Stimulated activated effector memory CD8-positive, alpha-beta T cell treated with anti-CD3 and anti-CD28 coated beads, Interleukin-12 subunit alpha, Interleukin-12 subunit beta, amount 100 ng/mL, for 72 hours (primary cell): Measurements from ENCODE around the gene CKB.
"Not testable (repeated sequence)": the region's sequence is repeated elsewhere in the genome, so short reads cannot be mapped to it uniquely, and the experiment has no call there.

Experiments used
- ATAC-seq: fragments of 150-1000 bp; cut with Tn5 transposase; 2 replicates; pipeline ENCODE4 v1.10.0; 2021
- DNase-seq, 2 donors: peaks; one replicate each; pipeline ENCODE4 v3.0.0; 2021 to 2022; ENCODE audit warnings: low spot score in 2 of 2
- H3K27ac Mint-ChIP-seq: one replicate; pipeline ENCODE4 v1.8.0; 2022; ENCODE audit warnings: mild to moderate bottlenecking, mixed read lengths
- H3K36me3 Mint-ChIP-seq: one replicate; pipeline ENCODE4 v1.8.0; 2022; ENCODE audit warnings: mild to moderate bottlenecking, mixed read lengths
- H3K4me1 Mint-ChIP-seq: one replicate; pipeline ENCODE4 v1.8.0; 2022; ENCODE audit warnings: mixed read lengths
- H3K4me3 Mint-ChIP-seq: one replicate; pipeline ENCODE4 v1.8.0; 2022; ENCODE audit warnings: mild to moderate bottlenecking, mixed read lengths
- H3K9me3 Mint-ChIP-seq: one replicate; pipeline ENCODE4 v1.8.0; 2022; ENCODE audit warnings: mixed read lengths

Gene CKB

GRCh38 chr14:103525430-103526246 is 3.0 kb upstream of the CKB start:
- Mint-ChIP-seq H3K36me3 (peaks cover 31% of the 10 kb centered on the region), H3K4me1 (peaks cover 37% of the 10 kb centered on the region)
- not testable (repeated sequence) for H3K9me3 Mint-ChIP-seq, H3K27ac Mint-ChIP-seq, DNase-seq, ATAC-seq, H3K4me3 Mint-ChIP-seq

- Mint-ChIP-seq H3K4me1 (peaks cover 28% of the 10 kb centered on the region), H3K9me3 (no peaks in the 10 kb centered on the region), H3K36me3 (peaks cover 22% of the 10 kb centered on the region), H3K4me3 (no peak overlapping the region), H3K27ac (no peak overlapping the region)
- DNase-seq (no peak), ATAC-seq (no peak)
These were observed 1.6 kb upstream of the CKB start for GRCh38 chr14:103524002-103524935.

- DNase-seq (no peak), ATAC-seq (no peak)
- Mint-ChIP-seq H3K4me3 (peak overlapping the region; percentile 50), H3K27ac (no peak overlapping the region), H3K4me1 (peaks cover 31% of the 10 kb centered on the region), H3K9me3 (no peaks in the 10 kb centered on the region), H3K36me3 (peaks cover 19% of the 10 kb centered on the region)
These were observed 935 bp upstream of the CKB start for GRCh38 chr14:103523575-103523954.

DNA sequence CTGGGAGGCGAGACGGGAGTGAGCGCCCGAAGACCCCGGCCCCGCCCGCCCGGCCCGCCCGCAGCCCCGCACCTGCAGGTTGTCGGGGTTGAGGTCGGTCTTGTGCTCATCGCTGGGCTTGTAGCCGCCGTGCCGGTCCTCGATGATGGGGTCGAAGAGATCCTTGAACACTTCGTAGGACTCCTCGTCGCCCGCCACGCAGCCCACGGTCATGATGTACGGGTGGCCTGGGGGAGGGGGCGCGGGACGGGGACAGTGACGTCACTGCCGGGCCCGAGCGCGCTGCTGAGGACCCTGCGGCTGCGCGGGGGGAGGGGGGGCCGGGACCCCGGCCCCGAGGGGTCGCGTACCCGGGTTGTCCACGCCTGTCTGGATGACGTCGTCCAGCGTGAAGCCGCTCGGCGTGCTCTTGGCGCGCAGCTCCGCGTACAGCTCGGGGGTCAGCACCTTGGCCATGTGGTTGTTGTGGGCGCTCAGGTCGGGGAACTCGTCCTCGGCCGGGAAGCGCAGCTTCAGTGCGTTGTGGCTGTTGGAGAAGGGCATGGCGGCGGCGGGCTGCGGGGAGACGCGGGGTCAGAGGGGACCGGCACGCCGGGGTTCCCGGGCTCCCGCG is 573 bp downstream of the CKB start:
- H3K27ac Mint-ChIP-seq = no peak overlapping the region
- H3K36me3 Mint-ChIP-seq = peaks cover 8% of the 10 kb centered on the region
- H3K9me3 Mint-ChIP-seq = no peaks in the 10 kb centered on the region
- peak overlapping the region; percentile 50 for H3K4me3 Mint-ChIP-seq
- DNase-seq (no peak), ATAC-seq (no peak)
- H3K4me1 Mint-ChIP-seq = peaks cover 16% of the 10 kb centered on the region

DNA sequence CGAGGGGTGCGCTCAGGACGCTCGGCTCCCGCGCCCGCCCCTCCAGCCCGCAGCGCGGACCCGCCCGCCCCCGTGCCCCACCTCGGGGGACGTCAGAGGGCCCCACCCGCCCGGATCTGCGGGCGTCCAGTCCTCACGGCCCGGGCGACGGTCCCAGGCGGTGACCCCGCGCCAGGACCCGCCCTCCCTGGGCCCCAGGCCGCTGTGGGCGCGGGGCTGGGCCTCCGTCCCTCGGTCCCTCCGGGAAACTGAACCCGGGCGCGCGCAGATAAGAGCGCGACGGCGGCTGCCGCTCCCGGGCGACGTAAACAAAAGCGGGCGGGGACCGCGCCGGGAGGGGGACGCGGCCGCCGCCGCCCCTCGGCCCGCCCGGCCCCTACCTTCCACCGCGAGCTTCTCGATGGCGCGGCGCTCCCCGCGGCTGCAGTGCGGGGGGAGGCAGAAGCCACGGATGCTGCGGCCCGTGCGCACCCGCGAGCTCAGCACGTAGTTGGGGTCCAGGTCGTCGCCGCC is 1.1 kb downstream of the CKB start:
- Mint-ChIP-seq H3K4me3 (peak overlapping the region; percentile 50), H3K36me3 (peaks cover 7% of the 10 kb centered on the region), H3K4me1 (peaks cover 10% of the 10 kb centered on the region), H3K27ac (no peak overlapping the region), H3K9me3 (no peaks in the 10 kb centered on the region)
- ATAC-seq = peak; percentile 3
- no peak for DNase-seq

- Mint-ChIP-seq H3K36me3 (peaks cover 7% of the 10 kb centered on the region), H3K4me1 (peaks cover 10% of the 10 kb centered on the region), H3K4me3 (peak overlapping the region; percentile 50), H3K27ac (no peak overlapping the region), H3K9me3 (no peaks in the 10 kb centered on the region)
- peak; percentile 56 to 77 for DNase-seq
- ATAC-seq = peak; percentile 69
These were observed 1.8 kb downstream of the CKB start for GRCh38 chr14:103520657-103521437.

- Mint-ChIP-seq H3K36me3 (peaks cover 7% of the 10 kb centered on the region), H3K4me3 (peak overlapping the region; percentile 50), H3K9me3 (no peaks in the 10 kb centered on the region), H3K4me1 (peaks cover 10% of the 10 kb centered on the region), H3K27ac (no peak overlapping the region)
- no peak for ATAC-seq
- DNase-seq = no peak
These were observed 2.4 kb downstream of the CKB start for GRCh38 chr14:103520269-103520656.

- Mint-ChIP-seq H3K36me3 (peaks cover 7% of the 10 kb centered on the region), H3K9me3 (no peaks in the 10 kb centered on the region), H3K4me1 (peaks cover 10% of the 10 kb centered on the region), H3K4me3 (peak overlapping the region; percentile 50), H3K27ac (no peak overlapping the region)
- DNase-seq (no peak), ATAC-seq (no peak)
These were observed 2.8 kb downstream of the CKB start for GRCh38 chr14:103519837-103520212.

DNA sequence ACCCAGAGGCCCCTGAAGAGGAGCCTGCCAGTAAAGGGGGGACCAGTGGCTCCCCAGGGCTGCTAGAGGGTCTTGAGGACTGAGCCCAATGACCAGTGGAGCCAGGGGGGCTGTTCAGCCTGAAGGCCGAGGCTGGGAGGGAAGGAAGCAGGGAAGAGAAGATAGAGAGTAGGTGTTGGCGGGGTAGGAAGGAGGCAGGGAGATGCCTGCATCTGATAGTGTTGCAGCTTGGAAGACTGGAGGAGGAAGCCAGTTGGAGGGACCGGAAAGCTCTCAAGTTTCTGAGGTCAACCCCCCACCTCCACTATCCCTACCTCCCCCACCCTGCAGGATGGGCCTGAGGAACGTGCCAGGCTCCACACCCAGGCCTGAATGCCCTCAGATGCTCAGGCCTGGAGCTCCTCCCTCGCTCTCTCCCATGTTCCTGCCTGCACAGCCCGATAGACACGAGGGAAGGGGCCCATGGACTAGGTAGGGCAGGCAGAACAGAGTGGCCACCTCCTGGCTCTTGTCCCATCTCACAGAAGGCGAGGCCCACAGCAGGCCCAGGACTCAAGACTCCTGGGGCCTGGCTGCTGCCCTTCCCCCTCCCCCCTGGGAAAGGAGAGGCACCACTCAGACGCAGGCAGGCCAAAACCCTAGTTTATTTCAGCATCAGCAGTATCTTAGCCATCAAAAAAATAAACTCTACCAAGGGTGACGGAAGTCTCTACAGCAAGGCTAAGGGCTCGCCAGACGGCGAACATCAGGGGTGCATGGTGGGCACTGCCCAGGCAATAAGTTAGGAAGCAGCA is 3.4 kb downstream of the CKB start:
- H3K27ac Mint-ChIP-seq = no peak overlapping the region
- ATAC-seq = no peak

GRCh38 chr14:103518422-103519042 is 4.1 kb downstream of the CKB start:
- peaks cover 10% of the 10 kb centered on the region for H3K4me1 Mint-ChIP-seq
- no peaks in the 10 kb centered on the region for H3K9me3 Mint-ChIP-seq
- DNase-seq = peak in 1 of 2 donors; percentile 80
- ATAC-seq = peak; percentile 42
- H3K27ac Mint-ChIP-seq = no peak overlapping the region
- peak overlapping the region; percentile 50 for H3K4me3 Mint-ChIP-seq
- H3K36me3 Mint-ChIP-seq = peaks cover 7% of the 10 kb centered on the region

More for the DNA sequence above, 3.4 kb downstream of the CKB start:
- DNase-seq = no peak
- Mint-ChIP-seq H3K4me3 (peak overlapping the region; percentile 50), H3K36me3 (peaks cover 7% of the 10 kb centered on the region), H3K9me3 (no peaks in the 10 kb centered on the region), H3K4me1 (peaks cover 10% of the 10 kb centered on the region)

- ATAC-seq = no peak
- Mint-ChIP-seq H3K36me3 (peaks cover 7% of the 10 kb centered on the region), H3K9me3 (no peaks in the 10 kb centered on the region), H3K4me1 (peaks cover 10% of the 10 kb centered on the region), H3K4me3 (no peak overlapping the region), H3K27ac (peak overlapping the region; percentile 52)
- DNase-seq = no peak
These were observed 4.8 kb downstream of the CKB start for GRCh38 chr14:103517721-103518421.

GRCh38 chr14:103517174-103517566 is 5.5 kb downstream of the CKB start:
- no peak for DNase-seq
- Mint-ChIP-seq H3K36me3 (peaks cover 13% of the 10 kb centered on the region), H3K4me3 (no peak overlapping the region), H3K4me1 (peaks cover 14% of the 10 kb centered on the region), H3K9me3 (no peaks in the 10 kb centered on the region), H3K27ac (peak overlapping the region; percentile 52)
- no peak for ATAC-seq
